Peyer's patch (tissue), 4 donors: Measurements from ENCODE around the gene CAMSAP3.

Source experiments
- CTCF ChIP-seq, 6 experiments: fragments of 450-650 bp in 4 of 6; fragments of 200-600 bp in 2 of 6; sonication (generic) in 1 of 6; IDR thresholded peaks; one replicate each; pipeline ENCODE4 v1.5.1; 2017 to 2019; ENCODE audit warnings: antibody characterized with exemption in 6 of 6, mild to moderate bottlenecking in 3 of 6, moderate library complexity in 1 of 6
- POLR2A ChIP-seq, 2 donors: fragments of 450-650 bp; IDR thresholded peaks; one replicate each; pipeline ENCODE4 v1.5.1; 2017; ENCODE audit warnings: antibody characterized with exemption in 2 of 2, mild to moderate bottlenecking in 2 of 2, moderate library complexity in 2 of 2

GRCh38 chr19:7658219-7658686 lies 62.6 kb downstream of the CAMSAP3 start:
- TF ChIP-seq POLR2A (IDR thresholded peaks at IDR 0.05) (no peak), CTCF (IDR thresholded peaks at IDR 0.05) (no peak)
